Left renal pelvis (tissue), 4 donors: ENCODE data around the gene BAHCC1. TPM values are rescaled to one million over a fixed set of nuclear protein-coding genes. Genes with fewer than 3 reads are reported as not detected.

Experiments
- DNase-seq, 4 donors: peaks; one replicate each; pipeline ENCODE4 v3.0.0-alpha.2; 2013; ENCODE audit warnings: low read depth in 4 of 4, low spot score in 3 of 4
- polyA plus RNA-seq, 4 donors: library from polyadenylated mRNA; unstranded; fragments of 120-200 nt; gene quantifications; one replicate each; pipeline ENCODE4 v1.2.1, GENCODE V29; 2013; ENCODE audit not compliant: insufficient read length in 4 of 4

The BAHCC1 gene
- polyA plus RNA-seq, 4 donors, result 15.3 to 31.2 (median 17.6) TPM

DNA sequence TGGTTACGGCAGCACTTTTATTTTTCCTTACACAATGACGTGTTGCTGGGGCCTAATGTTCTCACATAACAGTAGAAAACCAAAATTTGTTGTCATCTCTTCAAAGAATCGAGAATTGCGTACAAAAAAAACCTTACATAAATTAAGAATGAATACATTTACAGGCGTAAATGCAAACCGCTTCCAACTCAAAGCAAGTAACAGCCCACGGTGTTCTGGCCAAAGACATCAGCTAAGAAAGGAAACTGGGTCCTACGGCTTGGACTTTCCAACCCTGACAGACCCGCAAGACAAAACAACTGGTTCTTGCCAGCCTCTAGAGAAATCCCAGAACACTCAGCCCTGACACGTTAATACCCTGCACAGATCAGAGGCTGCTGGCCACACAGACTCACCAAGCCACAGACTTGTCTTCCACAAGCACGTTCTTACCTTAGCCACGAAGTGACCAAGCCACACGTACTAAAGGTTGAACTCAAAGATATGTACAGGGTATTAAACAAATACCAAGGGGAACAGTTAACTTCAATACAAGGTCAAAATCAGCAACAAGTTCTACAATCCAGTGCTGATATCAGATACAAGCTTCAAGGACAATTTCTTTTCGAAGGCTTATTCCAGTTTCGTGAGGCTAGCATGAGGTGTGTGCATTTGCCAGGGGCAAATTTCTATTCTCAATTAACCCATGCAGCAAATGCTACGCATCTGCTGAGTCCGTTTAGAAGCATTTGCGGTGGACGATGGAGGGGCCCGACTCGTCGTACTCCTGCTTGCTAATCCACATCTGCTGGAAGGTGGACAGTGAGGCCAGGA, 114.9 kb downstream of the BAHCC1 start:
- DNase-seq, result no peak

DNA sequence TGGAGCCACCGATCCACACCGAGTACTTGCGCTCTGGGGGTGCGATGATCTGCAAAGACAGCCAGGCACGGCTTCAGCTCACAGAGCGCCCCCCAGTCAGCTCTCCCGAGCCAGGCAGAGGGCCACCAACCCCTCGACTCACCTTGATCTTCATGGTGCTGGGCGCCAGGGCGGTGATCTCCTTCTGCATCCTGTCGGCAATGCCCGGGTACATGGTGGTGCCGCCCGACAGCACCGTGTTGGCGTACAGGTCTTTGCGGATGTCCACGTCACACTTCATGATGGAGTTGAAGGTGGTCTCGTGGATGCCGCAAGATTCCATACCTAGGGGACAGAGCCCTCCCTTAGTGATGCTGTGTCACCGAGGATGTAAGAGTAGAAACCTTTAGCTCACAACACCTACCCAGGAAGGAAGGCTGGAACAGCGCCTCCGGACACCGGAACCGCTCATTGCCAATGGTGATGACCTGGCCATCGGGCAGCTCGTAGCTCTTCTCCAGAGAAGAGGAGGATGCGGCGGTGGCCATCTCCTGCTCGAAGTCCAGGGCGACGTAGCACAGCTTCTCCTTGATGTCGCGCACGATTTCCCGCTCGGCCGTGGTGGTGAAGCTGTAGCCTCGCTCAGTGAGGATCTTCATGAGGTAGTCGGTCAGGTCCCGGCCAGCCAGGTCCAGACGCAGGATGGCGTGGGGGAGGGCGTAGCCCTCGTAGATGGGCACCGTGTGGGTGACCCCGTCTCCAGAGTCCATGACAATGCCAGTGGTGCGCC, 115.7 kb downstream of the BAHCC1 start:
- DNase-seq, result no peak

DNA sequence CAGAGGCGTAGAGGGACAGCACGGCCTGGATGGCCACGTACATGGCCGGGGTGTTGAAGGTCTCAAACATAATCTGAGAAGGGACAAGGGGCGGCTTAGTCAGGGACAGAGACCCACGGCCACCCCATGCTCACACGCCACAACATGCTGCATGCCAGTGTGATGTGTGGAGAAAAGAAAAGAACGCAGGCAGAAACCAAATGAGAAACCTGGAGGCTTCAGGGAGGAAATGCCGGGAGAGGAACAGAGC, 116.2 kb downstream of the BAHCC1 start:
- no peak for DNase-seq

DNA sequence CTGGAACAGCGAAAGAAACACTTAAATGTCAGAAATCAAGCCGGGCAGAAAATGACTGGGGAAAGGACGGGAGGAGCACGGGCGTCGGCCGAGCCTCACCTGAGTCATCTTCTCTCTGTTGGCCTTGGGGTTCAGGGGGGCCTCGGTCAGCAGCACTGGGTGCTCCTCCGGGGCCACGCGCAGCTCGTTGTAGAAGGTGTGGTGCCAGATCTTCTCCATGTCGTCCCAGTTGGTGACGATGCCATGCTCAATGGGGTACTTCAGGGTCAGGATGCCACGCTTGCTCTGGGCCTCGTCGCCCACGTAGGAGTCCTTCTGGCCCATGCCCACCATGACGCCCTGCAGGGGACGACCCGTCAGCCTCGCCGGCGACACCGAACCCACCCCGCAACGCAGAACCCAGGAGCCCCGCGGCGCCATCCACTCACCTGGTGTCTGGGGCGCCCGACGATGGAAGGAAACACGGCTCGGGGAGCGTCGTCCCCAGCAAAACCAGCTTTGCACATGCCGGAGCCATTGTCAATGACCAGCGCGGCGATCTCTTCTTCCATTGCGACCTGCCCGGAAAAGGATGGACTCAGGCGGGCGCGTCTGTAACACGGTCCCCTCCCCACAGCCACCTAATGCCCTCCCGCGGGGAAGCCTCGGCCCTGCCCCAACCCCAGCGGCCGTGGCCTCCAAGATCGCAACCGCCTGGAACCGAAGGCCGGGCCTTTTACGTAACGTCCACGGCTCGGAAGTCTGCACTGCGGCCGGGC, 116.7 kb downstream of the BAHCC1 start:
- DNase-seq, result no peak

DNA sequence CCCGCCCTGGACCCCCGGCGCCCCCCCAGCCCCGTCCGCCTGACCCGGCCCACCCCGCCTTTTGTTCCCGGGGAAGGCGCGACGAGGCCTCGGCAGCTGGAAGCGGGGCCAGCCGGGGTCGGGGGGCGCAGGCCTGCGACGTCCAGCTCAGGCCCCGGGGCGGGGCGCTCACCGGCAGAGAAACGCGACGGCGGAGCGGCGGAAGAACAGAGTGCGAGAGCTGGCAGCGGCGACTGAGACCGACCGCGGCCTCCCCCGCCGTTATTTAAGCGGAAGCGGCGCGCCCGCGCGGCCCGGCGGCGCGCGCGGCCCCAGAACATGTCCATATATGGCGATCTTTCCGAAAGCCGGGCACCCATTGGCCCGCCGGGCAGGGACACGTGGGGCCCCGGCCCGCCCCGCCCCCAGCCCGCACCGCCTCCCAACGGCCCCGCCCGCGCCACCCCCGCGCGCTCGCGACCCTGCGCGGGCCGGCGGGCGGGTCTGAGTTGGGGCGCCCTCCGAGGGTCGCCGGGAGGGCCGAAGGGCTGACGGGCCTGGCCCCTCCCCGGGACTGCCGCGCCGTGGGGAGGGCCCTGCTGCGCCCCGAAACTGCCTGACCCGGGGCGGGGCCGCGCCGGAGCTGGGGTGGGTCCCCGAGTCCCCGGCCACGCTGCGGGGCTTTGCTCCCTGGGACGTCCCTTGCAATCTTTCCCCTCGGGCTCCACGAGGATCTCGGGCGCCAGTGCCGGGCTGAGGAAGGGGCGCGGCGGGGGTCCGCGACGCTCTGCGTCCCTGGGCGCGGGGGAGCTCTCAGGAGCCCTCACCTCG, 117.5 kb downstream of the BAHCC1 start, which contains the start of gene ACTG1:
Gene ACTG1, minus strand, starts transcription at position 238 of the 810 bp plus-strand sequence. CDS start 445 bp downstream, outside the sequence.
- DNase-seq, result peak; percentile 78 to 92 (median 90)

DNA sequence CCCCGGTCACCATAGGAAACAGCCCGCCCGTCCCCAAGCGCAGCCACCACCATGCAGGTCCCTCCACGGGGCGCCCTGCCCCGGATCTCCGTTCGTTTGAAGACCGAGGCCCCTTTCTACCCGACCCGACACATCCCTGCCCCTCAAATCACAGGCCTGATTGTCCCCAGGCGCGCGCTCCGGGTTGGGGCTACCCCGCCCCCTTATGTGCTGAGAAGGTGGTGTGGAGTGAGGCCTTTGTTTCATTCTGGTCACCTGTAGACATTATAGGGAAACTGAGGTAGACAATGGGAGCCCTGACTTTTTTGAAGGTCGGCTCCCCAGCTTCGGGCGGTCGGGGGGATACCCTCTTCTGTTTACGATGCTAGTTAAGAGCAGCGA, 118.1 kb downstream of the BAHCC1 start:
- no peak for DNase-seq

DNA sequence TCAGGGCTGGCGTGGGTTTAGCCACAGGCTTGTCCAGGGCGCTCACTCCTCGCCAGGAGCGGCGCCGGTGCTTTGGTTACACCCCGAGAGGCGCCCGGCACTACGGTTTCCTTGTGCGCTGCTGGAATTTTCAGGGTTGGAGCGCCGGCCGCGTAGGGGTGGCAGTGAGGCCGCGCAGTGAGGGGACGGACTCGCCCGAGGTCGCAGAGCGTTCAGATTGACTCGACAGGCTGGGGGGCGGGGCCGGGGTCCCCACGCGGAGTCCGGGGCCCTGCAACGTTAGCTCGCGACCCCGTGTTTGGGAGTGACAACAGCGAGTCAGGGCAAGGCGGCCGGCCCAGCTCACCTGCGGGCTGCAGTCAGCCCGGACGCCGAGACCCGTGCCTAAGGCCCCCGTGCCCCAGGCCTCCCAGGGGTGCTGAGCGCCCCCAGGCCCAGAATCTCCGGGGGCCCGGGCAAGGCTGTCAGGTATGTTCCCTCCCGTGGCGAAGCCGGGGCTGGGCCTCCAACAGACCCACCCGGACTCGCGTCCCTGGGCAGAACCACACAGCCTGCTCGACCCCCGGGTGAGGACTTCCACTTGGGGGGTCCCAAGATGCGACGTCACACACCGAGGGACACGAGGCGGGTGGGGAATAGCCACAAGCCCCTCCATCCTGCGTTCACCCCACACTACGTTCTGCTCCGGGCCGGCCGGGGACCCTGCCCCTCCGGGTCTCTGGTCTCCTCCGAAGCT, 118.7 kb downstream of the BAHCC1 start:
- DNase-seq, result no peak

DNA sequence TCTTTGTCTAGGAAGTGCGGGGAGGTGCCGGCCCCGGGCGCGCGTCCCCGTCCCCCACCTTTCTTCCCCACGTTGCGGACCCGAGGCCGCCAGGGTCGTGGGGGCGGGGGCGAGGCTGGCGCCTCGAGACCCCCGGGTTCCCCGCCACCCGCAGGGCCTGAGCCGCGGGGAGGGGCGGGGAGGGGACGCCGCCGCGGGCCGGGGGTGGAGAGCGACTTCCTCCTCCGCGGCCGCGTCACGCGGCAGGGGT, 119.2 kb downstream of the BAHCC1 start:
- no peak for DNase-seq

DNA sequence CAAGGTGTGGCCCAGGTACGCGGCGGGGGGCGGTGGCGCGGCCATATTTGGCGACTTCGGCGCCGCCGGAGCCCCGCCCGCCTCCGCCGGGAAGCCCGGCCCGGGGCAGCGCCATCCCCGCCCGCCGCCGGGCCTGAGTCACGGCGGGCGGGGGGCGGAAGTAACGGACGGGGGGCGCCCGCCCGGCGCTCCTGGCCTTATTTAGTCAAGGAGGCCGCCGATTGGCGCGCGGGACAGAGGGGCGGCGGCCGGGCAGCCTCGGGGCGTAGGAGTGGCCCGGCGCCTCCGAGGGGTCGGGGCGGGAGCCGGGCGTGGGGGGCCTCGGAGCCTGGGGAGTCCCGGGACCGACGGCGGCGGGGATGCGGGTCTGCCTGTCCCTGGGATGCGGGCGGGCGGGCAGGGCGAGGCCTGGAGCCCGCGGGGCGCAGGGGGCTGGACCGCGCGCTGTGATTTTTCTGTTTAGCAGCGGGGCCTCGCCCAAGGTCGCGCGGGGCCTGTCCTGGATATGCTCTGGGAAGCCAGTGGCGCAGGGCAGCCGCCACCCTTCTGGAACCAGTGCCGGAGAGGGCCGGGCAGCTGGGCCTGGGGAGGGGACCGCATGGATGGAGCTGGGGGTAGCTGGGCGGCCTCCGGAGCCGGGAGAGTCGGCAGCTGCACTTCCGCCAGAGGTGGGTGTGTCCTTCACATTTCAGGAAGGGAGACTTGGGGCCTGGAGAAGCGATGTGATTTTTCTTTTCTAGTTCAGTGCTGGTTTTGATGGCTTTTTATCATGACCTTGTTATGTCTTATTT, 119.7 kb downstream of the BAHCC1 start:
- no peak for DNase-seq

DNA sequence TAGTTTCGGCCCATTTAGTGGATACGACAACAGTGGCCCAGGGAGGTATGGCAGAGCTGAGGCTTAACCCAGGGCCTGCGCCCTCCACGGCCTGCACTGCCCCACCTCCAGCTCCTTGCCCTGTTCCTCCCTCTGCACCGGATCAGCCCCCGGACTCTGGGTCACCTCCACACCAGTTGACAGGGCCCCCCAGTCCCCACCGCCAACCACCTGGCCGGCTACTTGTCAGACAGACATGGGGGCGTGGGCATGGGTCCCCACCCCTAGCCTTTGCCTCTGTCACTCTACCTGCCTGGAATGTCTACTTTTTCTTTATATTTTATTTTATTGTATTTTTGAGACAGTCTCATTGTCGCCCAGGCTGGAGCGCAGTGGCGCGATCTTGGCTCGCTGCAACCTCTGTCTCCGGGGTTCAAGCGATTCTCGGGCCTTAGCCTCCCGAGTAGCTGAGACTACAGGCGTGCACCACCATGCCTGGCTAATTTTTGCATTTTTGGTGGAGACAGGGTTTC, 120.3 kb downstream of the BAHCC1 start:
- no peak for DNase-seq

Other genes with a start within 250 kb of the BAHCC1 start
- under 1 TPM in 3 of 4 donors, not detected in 1; 0.27 to 0.39 (median 0.38) TPM for gene PVALEF, start 229.9 kb upstream of the BAHCC1 start, polyA plus RNA-seq
- 1 to 10 TPM; 3.3 to 5.7 (median 4.6) TPM for gene AATK, start 229.2 kb upstream of the BAHCC1 start, polyA plus RNA-seq
- gene CEP131, start 172.5 kb upstream of the BAHCC1 start, polyA plus RNA-seq, result 10 to 100 TPM; 12.3 to 26.9 (median 15.0) TPM
- gene TEPSIN, start 156.4 kb upstream of the BAHCC1 start, polyA plus RNA-seq, result 10 to 100 TPM; 12.0 to 33.0 (median 14.7) TPM
- 10 to 100 TPM; 36.7 to 67.0 (median 46.7) TPM for gene NDUFAF8, start 156.1 kb upstream of the BAHCC1 start, polyA plus RNA-seq
- gene SLC38A10, start 100.2 kb upstream of the BAHCC1 start, polyA plus RNA-seq, result 10 to 100 TPM; 41.7 to 77.7 (median 51.1) TPM
- 1,000 to 10,000 TPM; 2,973 to 3,218 (median 3,183) TPM for gene ACTG1, start 117.3 kb downstream of the BAHCC1 start, polyA plus RNA-seq
- 1 to 10 TPM; 1.2 to 2.5 (median 1.7) TPM for gene FSCN2, start 132.9 kb downstream of the BAHCC1 start, polyA plus RNA-seq
- 10 to 100 TPM; 19.0 to 37.2 (median 24.3) TPM for gene FAAP100, start 156.9 kb downstream of the BAHCC1 start, polyA plus RNA-seq
- 10 to 100 TPM; 45.0 to 70.0 (median 57.1) TPM for gene NPLOC4, start 241.7 kb downstream of the BAHCC1 start, polyA plus RNA-seq
- 1 to 10 TPM; 2.0 to 6.9 (median 2.2) TPM for gene TSPAN10, start 241.7 kb downstream of the BAHCC1 start, polyA plus RNA-seq